CD4-positive, alpha-beta T cell treated with Interleukin-15 for 1 hour (primary cell): ENCODE measurements around the gene TENM3.

Experiments
- DNase-seq: peaks from one replicate; pipeline ENCODE4 v3.0.0-alpha.2; 2020

TENM3 gene

GRCh38 chr4:182643801-182644682 is 400.8 kb downstream of the TENM3 start:
- no peak for DNase-seq

DNA sequence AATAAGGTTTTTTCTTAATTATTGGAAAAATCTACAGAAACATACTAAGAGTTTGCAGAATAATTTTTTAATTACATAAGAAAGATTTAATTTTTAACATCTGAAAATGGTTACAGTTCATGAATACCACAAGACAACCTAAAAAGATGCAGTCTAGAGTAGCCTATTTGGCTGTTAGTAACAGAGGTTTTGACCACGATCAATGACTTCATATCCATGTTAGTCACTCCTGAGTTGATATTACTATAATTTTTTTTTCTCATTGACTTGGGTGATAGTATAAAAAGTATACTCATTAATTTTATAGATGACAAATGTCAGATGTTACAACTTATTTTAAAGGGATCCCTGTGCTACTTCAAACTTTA is 401.5 kb downstream of the TENM3 start:
- DNase-seq, result no peak

DNA sequence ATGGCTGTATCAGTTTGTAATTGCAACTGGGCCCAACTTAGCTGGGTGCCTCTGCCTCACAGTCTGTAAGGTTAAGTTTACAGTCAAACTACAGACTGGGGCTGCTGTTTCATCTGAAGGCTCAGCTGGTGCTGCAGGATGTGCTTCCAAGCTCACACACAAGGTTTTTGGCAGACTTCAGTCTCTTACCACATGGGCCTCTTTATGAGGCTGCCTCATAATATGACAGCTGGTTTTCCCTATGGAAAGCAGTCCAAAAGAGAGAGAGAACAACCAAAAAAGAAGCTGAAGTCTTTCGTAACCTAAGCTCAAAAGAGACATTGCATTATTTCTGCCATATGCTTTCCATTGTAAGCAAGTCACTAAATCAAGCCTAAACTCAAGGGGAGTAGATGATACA is 402.3 kb downstream of the TENM3 start:
- no peak for DNase-seq

- DNase-seq, result no peak
These were observed 404.6 kb downstream of the TENM3 start for GRCh38 chr4:182647646-182648300.

DNA sequence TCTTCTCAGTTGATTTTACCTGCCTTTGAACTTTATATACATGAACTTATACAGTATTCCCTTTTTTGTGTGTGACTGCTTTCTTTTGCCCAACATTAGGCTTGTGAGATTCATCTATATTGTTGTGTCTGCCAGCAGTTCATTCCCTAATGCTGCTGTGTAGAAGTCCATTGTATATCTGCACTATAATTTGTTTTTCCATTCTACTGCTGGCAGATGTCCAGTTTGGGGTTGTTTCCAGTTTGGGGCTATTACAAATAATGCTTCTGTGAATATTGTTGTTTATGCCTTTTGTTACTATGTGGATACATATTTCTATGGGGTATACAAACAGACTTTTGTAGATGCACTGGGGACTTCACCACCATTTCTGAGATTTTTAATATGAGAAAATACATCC is 405.6 kb downstream of the TENM3 start:
- no peak for DNase-seq

DNA sequence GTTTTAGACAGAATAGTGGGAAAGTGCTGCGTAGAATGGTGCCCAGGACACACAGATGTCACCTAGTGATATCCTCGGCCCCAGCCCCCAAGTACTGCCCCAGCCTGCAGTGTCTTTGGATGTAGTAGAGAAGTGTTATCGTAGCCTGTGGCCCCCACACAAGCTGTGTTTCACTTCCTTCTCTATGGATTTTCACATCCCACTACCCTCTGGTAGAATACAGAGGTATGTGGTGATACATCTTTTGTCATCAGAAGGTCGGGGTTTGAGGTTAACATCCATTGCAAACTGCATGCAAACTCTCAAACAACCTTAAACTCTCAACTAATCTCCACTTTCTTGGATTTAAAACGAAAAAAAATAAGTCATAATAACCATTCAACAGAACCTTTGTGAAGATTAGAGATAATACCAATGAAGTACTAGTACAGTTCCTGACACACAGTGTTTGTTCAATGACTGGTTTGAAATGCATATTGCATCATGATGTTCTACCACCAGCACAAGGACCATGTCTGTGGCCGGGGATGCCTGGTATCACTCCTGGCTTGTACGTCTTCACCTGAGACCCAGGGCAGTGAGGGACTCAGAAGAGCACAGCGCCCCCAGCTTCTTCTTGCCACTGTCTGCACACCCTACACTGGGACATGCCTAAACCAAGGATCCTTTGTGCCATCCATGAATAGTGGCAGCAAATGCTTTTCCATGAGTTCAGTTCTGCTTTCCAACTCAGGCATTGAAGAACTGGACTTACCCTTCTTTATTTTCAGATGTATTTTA is 406.7 kb downstream of the TENM3 start:
- DNase-seq, result no peak

GRCh38 chr4:182653596-182653995 is 410.4 kb downstream of the TENM3 start:
- no peak for DNase-seq

DNA sequence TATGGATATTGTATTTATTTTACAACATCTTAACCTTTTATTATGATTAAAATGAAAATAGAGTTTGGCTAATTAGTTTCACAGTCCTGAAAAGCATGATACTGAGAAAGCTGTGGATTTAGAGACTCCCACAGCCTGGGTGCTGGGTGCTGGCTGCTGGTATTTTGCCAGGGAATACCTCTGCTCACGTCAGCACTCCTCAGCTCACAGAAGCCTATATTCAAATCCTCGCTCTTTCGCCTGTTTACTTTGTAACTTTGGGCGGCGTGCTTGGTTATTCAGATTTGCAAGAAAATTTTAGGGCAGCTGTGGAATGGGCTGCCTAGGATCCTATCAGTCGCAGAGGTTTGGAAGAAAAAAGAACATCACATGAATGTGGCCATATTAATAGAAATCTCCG is 412.1 kb downstream of the TENM3 start:
- DNase-seq, result no peak

DNA sequence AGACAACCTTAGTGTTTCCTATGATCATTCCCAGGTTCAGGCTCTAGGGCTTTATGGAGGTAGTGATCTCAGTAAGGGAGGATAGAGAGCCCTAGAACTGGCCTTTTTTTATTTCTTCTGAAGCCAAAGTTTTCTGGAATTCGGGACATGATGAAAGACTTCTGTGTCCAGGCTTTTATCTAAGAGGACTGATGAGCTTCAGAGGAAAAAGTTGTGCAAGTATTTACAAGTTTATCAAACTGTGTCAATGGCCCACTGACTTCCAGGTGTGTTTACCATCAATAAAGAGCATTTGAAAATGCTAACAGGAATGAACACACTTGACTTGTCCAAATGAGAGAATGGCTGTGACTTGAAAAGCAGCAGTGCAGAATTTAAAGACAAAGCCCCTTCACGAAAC is 419.3 kb downstream of the TENM3 start:
- no peak for DNase-seq

GRCh38 chr4:182671231-182671630 is 428.0 kb downstream of the TENM3 start:
- DNase-seq, result no peak

DNA sequence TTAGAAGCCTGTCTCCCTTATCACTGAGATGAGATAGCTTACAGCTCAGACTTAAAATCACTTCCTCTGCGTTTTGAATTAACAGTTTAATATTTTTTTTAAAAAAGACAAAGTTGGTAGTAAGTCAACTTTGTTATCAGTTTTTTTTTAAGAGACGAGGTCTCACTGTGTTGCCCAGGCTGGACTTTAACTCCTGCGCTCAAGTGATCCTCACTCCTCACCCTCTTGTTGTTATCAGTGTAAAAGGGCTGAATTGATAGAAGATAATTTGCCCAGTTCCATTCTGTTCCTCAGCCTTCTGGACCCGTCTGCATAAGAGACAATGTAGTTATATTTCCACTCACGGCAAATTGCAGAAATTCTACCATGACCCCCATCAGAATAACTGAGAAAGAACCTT is 428.5 kb downstream of the TENM3 start:
- DNase-seq, result no peak

DNA sequence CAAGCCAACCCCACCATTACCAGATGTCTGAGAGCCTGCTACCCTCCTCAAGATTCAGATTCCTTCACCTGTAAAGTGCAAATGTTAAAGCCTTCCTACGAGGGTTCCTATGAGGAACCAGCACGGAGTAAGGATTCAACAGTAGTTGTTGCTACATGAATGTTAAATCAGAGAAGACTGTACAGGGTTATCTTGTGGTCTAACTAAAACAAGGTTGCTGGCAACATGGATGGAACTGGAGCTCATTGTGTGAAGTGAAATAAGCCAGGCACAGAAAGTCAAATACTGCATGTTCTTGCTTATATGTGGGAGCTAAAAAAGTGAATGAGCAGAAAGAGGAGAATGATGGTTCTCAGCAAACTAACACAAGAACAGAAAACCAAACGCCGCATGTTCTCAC is 435.4 kb downstream of the TENM3 start:
- DNase-seq, result no peak

DNA sequence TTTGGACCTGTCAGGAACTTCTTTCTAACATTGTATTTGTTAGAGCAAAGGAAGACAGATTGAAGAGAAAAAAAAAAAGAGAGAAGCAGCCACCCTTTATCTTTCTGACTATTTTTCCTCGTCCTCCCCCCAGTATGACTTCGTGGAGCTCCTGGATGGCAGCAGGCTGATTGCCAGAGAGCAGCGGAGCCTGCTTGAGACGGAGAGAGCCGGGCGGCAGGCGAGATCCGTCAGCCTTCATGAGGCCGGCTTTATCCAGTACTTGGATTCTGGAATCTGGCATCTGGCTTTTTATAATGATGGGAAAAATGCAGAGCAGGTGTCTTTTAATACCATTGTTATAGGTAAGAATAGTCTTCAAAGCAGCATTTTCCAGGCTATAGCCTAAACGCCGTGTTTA is 436.3 kb downstream of the TENM3 start:
- DNase-seq, result no peak

- no peak for DNase-seq
These were observed 437.0 kb downstream of the TENM3 start for GRCh38 chr4:182680234-182680653.

GRCh38 chr4:182683661-182684060 is 440.5 kb downstream of the TENM3 start:
- no peak for DNase-seq

- DNase-seq, result no peak
These were observed 441.6 kb downstream of the TENM3 start for GRCh38 chr4:182684796-182685195.

DNA sequence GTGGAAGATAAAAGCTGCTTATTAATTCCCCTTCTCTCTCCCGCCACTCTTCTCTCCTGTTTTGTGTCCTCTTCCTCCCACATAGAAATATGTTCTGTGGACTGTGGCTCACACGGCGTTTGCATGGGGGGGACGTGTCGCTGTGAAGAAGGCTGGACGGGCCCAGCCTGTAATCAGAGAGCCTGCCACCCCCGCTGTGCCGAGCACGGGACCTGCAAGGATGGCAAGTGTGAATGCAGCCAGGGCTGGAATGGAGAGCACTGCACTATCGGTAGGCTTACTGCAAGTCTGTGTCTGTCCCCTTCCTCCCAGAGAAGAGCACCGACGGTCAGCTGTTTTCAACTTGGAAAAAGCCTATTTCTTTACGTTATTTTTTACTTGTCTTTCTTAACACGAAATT is 444.9 kb downstream of the TENM3 start:
- DNase-seq, result no peak

- DNase-seq, result no peak
These were observed 451.3 kb downstream of the TENM3 start for GRCh38 chr4:182694551-182694950.

GRCh38 chr4:182695009-182695408 is 451.8 kb downstream of the TENM3 start:
- DNase-seq, result no peak

DNA sequence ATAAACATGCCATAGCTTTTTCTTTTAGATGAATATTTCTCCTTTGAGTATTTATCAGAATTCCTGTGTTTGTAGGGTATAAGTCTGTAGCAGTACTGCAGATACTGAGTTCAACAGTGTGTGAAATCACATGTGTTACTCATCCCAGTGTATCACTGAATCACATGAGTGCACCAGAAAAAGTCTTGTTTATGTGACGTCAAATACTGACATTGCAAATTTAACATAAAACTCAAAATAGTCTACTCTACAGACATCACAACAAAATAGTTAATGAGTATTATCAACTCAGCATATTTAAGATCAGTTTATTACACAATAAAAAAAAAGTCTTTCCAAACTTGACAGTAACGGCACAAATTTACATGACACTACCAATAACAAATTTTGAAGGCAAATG is 452.6 kb downstream of the TENM3 start:
- no peak for DNase-seq

DNA sequence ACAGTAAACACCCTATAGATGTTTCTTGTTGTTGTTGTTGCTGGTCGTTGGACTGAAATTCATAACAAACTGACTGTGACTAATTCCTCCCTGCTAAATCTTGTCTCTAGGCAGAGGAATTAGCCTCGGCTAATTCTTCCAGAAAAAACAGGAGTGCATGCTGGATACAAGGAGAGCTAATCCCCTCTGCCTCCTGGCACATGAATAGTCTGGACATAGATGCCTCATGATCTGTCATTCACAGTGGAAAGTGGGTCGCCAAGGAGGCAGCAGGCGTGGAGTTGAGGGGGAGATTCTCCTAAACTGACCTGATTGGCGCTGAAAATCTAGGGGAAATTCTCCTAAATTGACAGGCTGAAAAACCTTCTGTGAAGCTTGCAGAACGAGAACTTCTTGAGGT is 453.9 kb downstream of the TENM3 start:
- no peak for DNase-seq

GRCh38 chr4:182698212-182698611 is 455.0 kb downstream of the TENM3 start:
- DNase-seq, result no peak

DNA sequence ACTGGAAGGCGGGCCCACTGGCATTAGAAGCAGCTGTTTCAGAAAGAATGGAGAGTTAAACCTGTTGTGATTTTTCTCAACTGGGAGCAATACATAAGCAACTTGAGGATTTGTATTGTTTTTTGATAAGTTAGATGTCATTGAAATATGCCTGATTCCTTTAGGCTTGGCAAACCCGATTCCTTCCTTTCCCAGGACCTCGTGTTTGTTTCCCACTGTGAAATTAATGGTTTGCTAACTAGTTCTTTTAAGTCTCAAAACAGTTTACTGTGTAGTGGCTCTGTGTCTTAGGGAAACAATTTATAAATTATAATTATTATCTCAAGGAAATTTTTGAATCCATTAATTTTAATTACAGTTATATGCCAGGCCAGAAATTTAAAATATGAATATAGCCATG is 456.0 kb downstream of the TENM3 start:
- no peak for DNase-seq

DNA sequence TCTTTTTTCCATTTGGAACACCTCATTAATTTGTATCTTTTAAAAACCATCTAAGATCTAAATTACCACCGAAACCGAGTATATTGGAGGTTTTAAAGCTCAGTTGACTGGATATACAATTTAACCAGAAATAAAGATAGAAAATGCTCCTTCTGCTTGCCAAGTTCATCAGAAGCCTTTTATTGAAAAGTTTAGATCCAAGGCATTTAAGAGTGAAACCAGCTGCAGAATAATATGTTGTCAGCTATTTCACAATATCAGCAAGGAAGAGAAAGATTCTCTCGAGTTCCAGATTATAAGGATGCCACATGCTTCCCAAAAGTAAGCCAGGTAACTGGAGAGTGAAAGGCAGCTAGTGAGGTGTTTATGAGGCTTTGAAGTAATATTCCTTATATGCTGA is 456.6 kb downstream of the TENM3 start:
- DNase-seq, result no peak
